ENCODE data around the gene EPHA6. TPM values are rescaled to one million over a fixed set of nuclear protein-coding genes. Genes with fewer than 3 reads are reported as not detected.
"Not testable (repeated sequence)": the region's sequence is repeated elsewhere in the genome, so short reads cannot be mapped to it uniquely, and the experiment has no call there.

Gene EPHA6
- total RNA-seq, 1 donor from 2014 or later = not detected

DNA sequence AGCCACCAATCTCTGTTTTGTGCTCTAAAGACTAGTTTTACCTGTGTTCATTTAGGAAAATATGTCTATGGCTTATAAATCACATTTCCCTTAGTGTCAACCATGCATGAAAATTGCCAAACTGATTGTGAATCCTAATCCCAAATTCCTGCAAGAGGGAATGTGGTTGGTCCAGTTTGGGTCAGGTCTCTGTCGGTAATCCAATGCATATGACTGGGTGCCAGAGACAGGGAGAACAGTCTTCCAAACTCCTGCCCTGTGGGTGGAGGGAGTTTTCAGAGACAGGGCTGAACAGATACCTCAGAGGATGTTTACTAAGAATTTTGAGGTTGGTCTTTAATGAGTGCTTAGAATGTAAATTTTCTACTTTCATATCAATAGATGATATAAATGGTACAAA lies 649.6 kb downstream of the EPHA6 start:
- DNase-seq (ENCODE audit: low read depth) = no peak
- TF ChIP-seq, protein P1, sequence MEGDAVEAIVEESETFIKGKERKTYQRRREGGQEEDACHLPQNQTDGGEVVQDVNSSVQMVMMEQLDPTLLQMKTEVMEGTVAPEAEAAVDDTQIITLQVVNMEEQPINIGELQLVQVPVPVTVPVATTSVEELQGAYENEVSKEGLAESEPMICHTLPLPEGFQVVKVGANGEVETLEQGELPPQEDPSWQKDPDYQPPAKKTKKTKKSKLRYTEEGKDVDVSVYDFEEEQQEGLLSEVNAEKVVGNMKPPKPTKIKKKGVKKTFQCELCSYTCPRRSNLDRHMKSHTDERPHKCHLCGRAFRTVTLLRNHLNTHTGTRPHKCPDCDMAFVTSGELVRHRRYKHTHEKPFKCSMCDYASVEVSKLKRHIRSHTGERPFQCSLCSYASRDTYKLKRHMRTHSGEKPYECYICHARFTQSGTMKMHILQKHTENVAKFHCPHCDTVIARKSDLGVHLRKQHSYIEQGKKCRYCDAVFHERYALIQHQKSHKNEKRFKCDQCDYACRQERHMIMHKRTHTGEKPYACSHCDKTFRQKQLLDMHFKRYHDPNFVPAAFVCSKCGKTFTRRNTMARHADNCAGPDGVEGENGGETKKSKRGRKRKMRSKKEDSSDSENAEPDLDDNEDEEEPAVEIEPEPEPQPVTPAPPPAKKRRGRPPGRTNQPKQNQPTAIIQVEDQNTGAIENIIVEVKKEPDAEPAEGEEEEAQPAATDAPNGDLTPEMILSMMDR (IDR thresholded peaks at IDR 0.05; ENCODE audit: insufficient read depth, low read length, poor library complexity, severe bottlenecking) = no peak
- Histone ChIP-seq H3K27me3 (ENCODE audit: control insufficient read depth, insufficient read depth, low read length) (no peaks in the 10 kb centered on the region), H3K4me3 (ENCODE audit: low read depth, low read length) (no peak overlapping the region), H3K36me3 (ENCODE audit: control insufficient read depth, insufficient read depth, low read length) (no peaks in the 10 kb centered on the region)

DNA sequence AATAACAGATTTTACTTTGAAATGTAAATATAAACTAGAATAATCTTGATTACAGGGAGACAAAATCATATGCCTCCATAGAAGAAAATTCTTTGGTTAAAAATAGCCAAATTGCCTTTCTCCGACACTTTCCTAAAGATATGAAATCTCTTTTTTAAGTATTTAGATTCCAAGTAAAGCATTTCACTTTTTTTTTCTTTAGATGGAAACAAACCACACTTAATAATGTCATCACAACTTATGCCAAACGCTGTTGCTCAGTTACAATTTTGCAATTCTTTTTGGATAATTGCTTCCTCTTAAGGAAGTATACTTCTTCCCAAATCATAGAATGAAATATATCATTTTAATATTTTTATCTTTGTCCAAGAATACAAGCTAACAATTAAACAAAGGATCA lies 656.1 kb downstream of the EPHA6 start:
- DNase-seq (ENCODE audit: low read depth) = no peak
- Histone ChIP-seq H3K4me3 (ENCODE audit: low read depth, low read length) (no peak overlapping the region), H3K36me3 (ENCODE audit: control insufficient read depth, insufficient read depth, low read length) (no peaks in the 10 kb centered on the region), H3K27me3 (ENCODE audit: control insufficient read depth, insufficient read depth, low read length) (no peaks in the 10 kb centered on the region)
- TF ChIP-seq, protein P1 (IDR thresholded peaks at IDR 0.05; ENCODE audit: insufficient read depth, low read length, poor library complexity, severe bottlenecking) = no peak

DNA sequence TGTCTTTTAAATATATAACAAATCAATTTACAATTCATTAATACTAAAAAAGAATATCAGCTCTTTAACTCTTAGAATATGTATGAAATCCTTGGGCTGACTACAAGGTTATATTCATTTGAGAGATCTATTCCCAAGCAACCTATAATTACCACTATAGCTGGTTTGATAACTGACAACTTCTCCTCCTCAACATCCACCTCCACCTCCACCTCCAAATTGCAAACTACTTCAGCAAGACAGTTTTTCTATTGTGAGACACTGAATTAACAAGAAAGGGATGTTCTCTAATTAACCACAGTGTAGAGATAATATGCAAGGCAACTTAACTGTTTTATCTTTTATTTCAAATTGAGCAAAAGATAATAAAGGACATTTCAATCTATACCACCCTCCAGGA lies 665.3 kb downstream of the EPHA6 start:
- H3K27me3 ChIP-seq (ENCODE audit: control insufficient read depth, insufficient read depth, low read length) = no peaks in the 10 kb centered on the region
- H3K4me3 ChIP-seq (ENCODE audit: low read depth, low read length) = no peak overlapping the region
- DNase-seq (ENCODE audit: low read depth) = no peak
- H3K36me3 ChIP-seq (ENCODE audit: control insufficient read depth, insufficient read depth, low read length) = no peaks in the 10 kb centered on the region
- TF ChIP-seq, protein P1 (IDR thresholded peaks at IDR 0.05; ENCODE audit: insufficient read depth, low read length, poor library complexity, severe bottlenecking) = no peak

DNA sequence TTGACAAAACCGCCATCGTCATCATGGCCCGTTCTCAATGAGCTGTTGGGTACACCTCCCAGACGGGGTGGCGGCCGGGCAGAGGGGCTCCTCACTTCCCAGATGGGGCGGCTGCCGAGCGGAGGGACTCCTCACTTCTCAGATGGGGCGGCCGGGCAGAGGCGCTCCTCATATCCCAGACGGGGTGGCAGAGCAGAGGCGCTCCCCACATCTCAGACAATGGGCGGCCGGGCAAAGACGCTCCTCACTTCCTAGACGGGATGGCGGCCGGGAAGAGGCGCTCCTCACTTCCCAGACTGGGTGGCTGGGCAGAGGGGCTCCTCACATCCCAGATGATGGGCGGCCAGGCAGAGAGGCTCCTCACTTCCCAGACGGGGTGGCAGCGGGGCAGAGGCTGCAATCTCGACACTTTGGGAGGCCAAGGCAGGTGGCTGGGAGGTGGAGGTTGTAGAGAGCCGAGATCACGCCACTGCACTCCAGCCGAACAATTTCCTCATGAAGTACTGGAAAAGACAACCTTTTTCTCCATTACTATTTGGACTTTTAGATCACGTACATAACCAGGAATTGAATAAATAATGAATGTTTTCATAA lies 666.4 kb downstream of the EPHA6 start:
- H3K27me3 ChIP-seq (ENCODE audit: control insufficient read depth, insufficient read depth, low read length); H3K4me3 ChIP-seq (ENCODE audit: low read depth, low read length); DNase-seq (ENCODE audit: low read depth); H3K36me3 ChIP-seq (ENCODE audit: control insufficient read depth, insufficient read depth, low read length): not testable (repeated sequence)

DNA sequence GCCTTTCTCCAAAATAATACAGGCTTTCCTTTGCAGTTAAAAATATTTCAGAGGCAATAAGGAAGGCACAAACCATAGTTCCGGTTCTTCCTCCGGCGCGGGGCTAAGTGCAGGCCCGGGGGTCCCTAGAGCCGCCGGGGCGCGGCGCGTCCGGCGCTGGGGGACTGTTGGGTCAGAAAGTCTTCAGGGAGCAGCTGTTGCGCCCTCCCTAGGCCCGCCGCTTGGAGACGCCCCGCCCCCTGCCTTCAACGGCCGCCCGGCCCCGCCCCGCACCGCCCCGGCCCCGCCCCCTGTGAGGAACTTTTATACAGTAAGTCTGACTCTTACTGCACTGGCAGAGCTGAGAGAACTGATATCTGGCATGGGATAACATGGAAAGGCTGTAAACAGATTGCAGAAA lies 667.0 kb downstream of the EPHA6 start:
- DNase-seq (ENCODE audit: low read depth) = no peak
- Histone ChIP-seq H3K4me3 (ENCODE audit: low read depth, low read length) (no peak overlapping the region), H3K36me3 (ENCODE audit: control insufficient read depth, insufficient read depth, low read length) (no peaks in the 10 kb centered on the region), H3K27me3 (ENCODE audit: control insufficient read depth, insufficient read depth, low read length) (no peaks in the 10 kb centered on the region)
- TF ChIP-seq, protein P1 (IDR thresholded peaks at IDR 0.05; ENCODE audit: insufficient read depth, low read length, poor library complexity, severe bottlenecking) = no peak

DNA sequence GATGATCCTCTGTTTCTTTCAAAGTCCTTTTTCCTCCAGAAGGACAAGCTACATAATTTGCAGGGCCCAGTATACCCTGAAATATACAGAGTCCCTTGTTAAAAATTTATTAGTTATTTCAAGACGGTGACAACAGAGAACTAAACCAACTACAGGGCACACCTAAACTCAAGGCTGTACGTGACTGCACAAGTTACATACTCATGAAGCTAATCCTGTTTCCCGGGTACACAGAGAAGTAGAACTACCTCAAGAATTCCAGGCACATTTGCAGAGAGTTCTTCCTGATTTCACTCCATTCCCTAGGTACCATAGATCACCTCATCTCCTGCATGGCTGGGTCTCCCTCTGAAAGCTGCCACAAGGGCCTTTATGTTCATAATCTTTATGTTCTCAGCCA lies 670.8 kb downstream of the EPHA6 start:
- Histone ChIP-seq H3K4me3 (ENCODE audit: low read depth, low read length) (no peak overlapping the region), H3K27me3 (ENCODE audit: control insufficient read depth, insufficient read depth, low read length) (no peaks in the 10 kb centered on the region), H3K36me3 (ENCODE audit: control insufficient read depth, insufficient read depth, low read length) (no peaks in the 10 kb centered on the region)
- DNase-seq (ENCODE audit: low read depth) = no peak
- TF ChIP-seq, protein P1 (IDR thresholded peaks at IDR 0.05; ENCODE audit: insufficient read depth, low read length, poor library complexity, severe bottlenecking) = no peak
